ENCODE measurements around the gene PPP6C. TPM values are rescaled to one million over a fixed set of nuclear protein-coding genes. Genes with fewer than 3 reads are reported as not detected.
"Not testable (repeated sequence)": the region's sequence is repeated elsewhere in the genome, so short reads cannot be mapped to it uniquely, and the experiment has no call there.

PPP6C gene
- total RNA-seq, 1 donor = 40.9 TPM

GRCh38 chr9:125200216-125201047 is 10.8 kb upstream of the PPP6C start, which contains the start of gene RABEPK:
TSS of gene RABEPK (plus strand) at chr9:125200542. CDS start at chr9:125203014, 2,472 bp downstream.
- peak; percentile 97 for DNase-seq (ENCODE audit: insufficient read length, low spot score, missing footprints)
- no peaks in the 10 kb centered on the region for H4K20me1 ChIP-seq (ENCODE audit: insufficient read depth, low read length)
- H2AFZ ChIP-seq (ENCODE audit: low read length) = peak within 1 kb of the TSS; percentile 99
- H3K9me3 ChIP-seq (ENCODE audit: low read depth, low read length) = no peaks in the 10 kb centered on the region
- H3K79me2 ChIP-seq (ENCODE audit: insufficient read depth, low read length) = peaks cover 10% of the 10 kb centered on the region
- H3K27me3 ChIP-seq (ENCODE audit: insufficient read depth, low read length) = no peaks in the 10 kb centered on the region
- peak within 1 kb of the TSS; percentile 95 for H3K4me3 ChIP-seq (ENCODE audit: insufficient read depth, low read length)
- peaks cover 11% of the 10 kb centered on the region for H3K4me1 ChIP-seq (ENCODE audit: insufficient read depth, low read length)
- peak within 1 kb of the TSS; percentile 87 for H3K27ac ChIP-seq (ENCODE audit: low read depth, low read length)
- no peak for TF ChIP-seq CTCF (IDR thresholded peaks at IDR 0.05; ENCODE audit: extremely low read depth, low read depth, low read length)
- peaks cover 18% of the 10 kb centered on the region for H3K36me3 ChIP-seq (ENCODE audit: insufficient read depth, low read length)
- H3K4me2 ChIP-seq (ENCODE audit: insufficient read depth, low read length) = peak within 1 kb of the TSS; percentile 90

- not testable (repeated sequence) for DNase-seq (ENCODE audit: insufficient read length, low spot score, missing footprints); H3K36me3 ChIP-seq (ENCODE audit: insufficient read depth, low read length); H3K27me3 ChIP-seq (ENCODE audit: insufficient read depth, low read length); H3K4me3 ChIP-seq (ENCODE audit: insufficient read depth, low read length); H3K4me1 ChIP-seq (ENCODE audit: insufficient read depth, low read length); H4K20me1 ChIP-seq (ENCODE audit: insufficient read depth, low read length); H3K79me2 ChIP-seq (ENCODE audit: insufficient read depth, low read length); H3K27ac ChIP-seq (ENCODE audit: low read depth, low read length); H2AFZ ChIP-seq (ENCODE audit: low read length); H3K4me2 ChIP-seq (ENCODE audit: insufficient read depth, low read length); H3K9me3 ChIP-seq (ENCODE audit: low read depth, low read length)
Measured at GRCh38 chr9:125195591-125195990, 6.0 kb upstream of the PPP6C start.

- H3K4me3 ChIP-seq (ENCODE audit: insufficient read depth, low read length); H4K20me1 ChIP-seq (ENCODE audit: insufficient read depth, low read length): not testable (repeated sequence)
Measured at GRCh38 chr9:125194466-125194865, 4.9 kb upstream of the PPP6C start.

DNA sequence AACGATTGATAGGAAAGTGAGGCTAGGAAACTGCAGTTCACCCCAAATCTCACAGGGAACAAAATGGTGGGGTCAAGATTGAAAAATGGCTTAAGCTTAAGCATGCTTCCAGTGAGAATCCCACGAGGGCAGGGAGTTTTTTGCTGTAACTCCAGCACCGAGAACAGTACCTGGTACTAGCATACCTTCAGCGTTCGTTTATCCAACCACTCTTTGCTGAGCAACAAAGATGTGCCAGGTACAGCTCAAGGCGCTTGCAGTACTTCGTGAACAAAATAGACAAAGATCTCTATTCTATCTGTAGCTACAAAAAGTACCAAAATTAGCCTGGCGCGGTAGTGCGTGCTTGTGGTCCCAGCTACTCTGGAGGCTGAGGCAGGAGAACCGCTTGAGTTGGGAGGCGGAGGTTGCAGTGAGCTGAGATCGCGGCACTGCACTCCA is 778 bp upstream of the PPP6C start:
- Histone ChIP-seq H3K4me1 (ENCODE audit: insufficient read depth, low read length) (peaks cover 24% of the 10 kb centered on the region), H3K36me3 (ENCODE audit: insufficient read depth, low read length) (no peaks in the 10 kb centered on the region), H3K79me2 (ENCODE audit: insufficient read depth, low read length) (peaks cover 54% of the 10 kb centered on the region), H3K4me2 (ENCODE audit: insufficient read depth, low read length) (peak overlapping the region; percentile 95), H2AFZ (ENCODE audit: low read length) (peak overlapping the region; percentile 99), H3K27ac (ENCODE audit: low read depth, low read length) (peak overlapping the region; percentile 93), H3K9me3 (ENCODE audit: low read depth, low read length) (no peaks in the 10 kb centered on the region), H3K4me3 (ENCODE audit: insufficient read depth, low read length) (peak overlapping the region; percentile 99), H3K27me3 (ENCODE audit: insufficient read depth, low read length) (no peaks in the 10 kb centered on the region), H4K20me1 (ENCODE audit: insufficient read depth, low read length) (peaks cover 11% of the 10 kb centered on the region)
- DNase-seq (ENCODE audit: insufficient read length, low spot score, missing footprints) = peak; percentile 31
- TF ChIP-seq CTCF (IDR thresholded peaks at IDR 0.05; ENCODE audit: extremely low read depth, low read depth, low read length) = no peak

More at GRCh38 chr9:125194466-125194865, 4.9 kb upstream of the PPP6C start:
- H3K27ac ChIP-seq (ENCODE audit: low read depth, low read length); H3K4me2 ChIP-seq (ENCODE audit: insufficient read depth, low read length); H2AFZ ChIP-seq (ENCODE audit: low read length); DNase-seq (ENCODE audit: insufficient read length, low spot score, missing footprints); H3K27me3 ChIP-seq (ENCODE audit: insufficient read depth, low read length); H3K9me3 ChIP-seq (ENCODE audit: low read depth, low read length); H3K36me3 ChIP-seq (ENCODE audit: insufficient read depth, low read length): not testable (repeated sequence)
- peaks cover 14% of the 10 kb centered on the region for H3K79me2 ChIP-seq (ENCODE audit: insufficient read depth, low read length)
- H3K4me1 ChIP-seq (ENCODE audit: insufficient read depth, low read length) = peaks cover 10% of the 10 kb centered on the region

DNA sequence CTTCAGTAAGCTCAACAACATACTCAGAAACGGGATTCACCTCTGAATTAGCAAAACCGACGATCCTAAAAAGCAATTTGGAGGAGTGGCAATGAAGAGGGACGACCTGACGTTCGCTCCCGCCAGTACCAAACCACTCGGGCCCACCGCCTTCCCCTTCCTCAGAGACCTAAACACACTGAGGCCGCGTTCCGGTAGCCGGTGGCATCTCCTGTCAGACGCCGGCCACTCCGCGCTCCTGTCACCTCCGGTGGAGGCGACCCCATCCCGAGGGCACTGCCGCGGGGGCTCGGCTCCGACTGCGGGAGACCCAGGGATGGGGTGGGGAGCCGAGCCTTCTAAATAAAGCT is 617 bp downstream of the PPP6C start:
- Histone ChIP-seq H3K4me1 (ENCODE audit: insufficient read depth, low read length) (peaks cover 25% of the 10 kb centered on the region), H3K27ac (ENCODE audit: low read depth, low read length) (peak overlapping the region; percentile 93), H2AFZ (ENCODE audit: low read length) (peak overlapping the region; percentile 91), H4K20me1 (ENCODE audit: insufficient read depth, low read length) (peaks cover 13% of the 10 kb centered on the region), H3K79me2 (ENCODE audit: insufficient read depth, low read length) (peaks cover 68% of the 10 kb centered on the region), H3K36me3 (ENCODE audit: insufficient read depth, low read length) (no peaks in the 10 kb centered on the region), H3K27me3 (ENCODE audit: insufficient read depth, low read length) (no peaks in the 10 kb centered on the region), H3K4me2 (ENCODE audit: insufficient read depth, low read length) (peak overlapping the region; percentile 94), H3K9me3 (ENCODE audit: low read depth, low read length) (no peaks in the 10 kb centered on the region), H3K4me3 (ENCODE audit: insufficient read depth, low read length) (peak overlapping the region; percentile 99)
- TF ChIP-seq CTCF (IDR thresholded peaks at IDR 0.05; ENCODE audit: extremely low read depth, low read depth, low read length) = no peak
- peak; percentile 80 for DNase-seq (ENCODE audit: insufficient read length, low spot score, missing footprints)

Data from osteoblast (primary cell).